HepG2 (cell line): ENCODE results near the gene CARHSP1. TPM values are rescaled to one million over a fixed set of nuclear protein-coding genes. Genes with fewer than 3 reads are reported as not detected.

Source experiments
- HMGXB3 ChIP-seq: sonication (generic); formaldehyde crosslinking; IDR thresholded peaks from 2 replicates; pipeline ENCODE4 v1.4.0; 2020; ENCODE audit warnings: missing genetic modification reagents, borderline replicate concordance
- MIXL1 ChIP-seq: IDR thresholded peaks from 2 replicates; pipeline ENCODE4 v1.6.1; 2016
- PCBP2 ChIP-seq: fragments of 200-400 bp; formaldehyde crosslinking; optimal IDR thresholded peaks from 2 replicates; pipeline ENCODE3; 2018; ENCODE audit warnings: low read length, low read depth; ENCODE audit not compliant: poor library complexity, severe bottlenecking
- PRDM10 ChIP-seq: sonication (generic); formaldehyde crosslinking; IDR thresholded peaks from 2 replicates; pipeline ENCODE4 v1.4.0; 2020; ENCODE audit warnings: low read depth, missing genetic modification reagents
- SOX5 ChIP-seq: IDR thresholded peaks from 2 replicates; pipeline ENCODE4 v1.6.1; 2016; ENCODE audit warnings: borderline replicate concordance
- ZBTB34 ChIP-seq: sonication (generic); formaldehyde crosslinking; IDR thresholded peaks from 2 replicates; pipeline ENCODE4 v1.8.0; 2022; ENCODE audit warnings: mild to moderate bottlenecking, missing genetic modification reagents
- ZBTB7B ChIP-seq: sonication (generic); formaldehyde crosslinking; IDR thresholded peaks from 2 replicates; pipeline ENCODE4 v1.4.0; 2020; ENCODE audit warnings: missing genetic modification reagents
- ZNF33A ChIP-seq: sonication (generic); formaldehyde crosslinking; IDR thresholded peaks from 2 replicates; pipeline ENCODE4 v1.5.1; 2020; ENCODE audit warnings: missing genetic modification reagents, mild to moderate bottlenecking, moderate library complexity, borderline replicate concordance
- ZNF441 ChIP-seq: sonication (generic); formaldehyde crosslinking; IDR thresholded peaks from 2 replicates; pipeline ENCODE4 v1.7.0; 2021; ENCODE audit warnings: missing genetic modification reagents, borderline replicate concordance
- ZNF687 ChIP-seq: sonication (generic); formaldehyde crosslinking; IDR thresholded peaks from 2 replicates; pipeline ENCODE4 v1.5.1; 2020; ENCODE audit warnings: mild to moderate bottlenecking, missing genetic modification reagents, moderate library complexity
- polyA plus RNA-seq, 8 experiments: library from polyadenylated mRNA; depleted of rRNA in 3 of 8; stranded (reverse) in 7 of 8; unstranded in 1 of 8; fragments of >200 nt; fragmentation: Illumina TruSeq in 4 of 8; extraction: Trizol in 4 of 8; gene quantifications; 2 replicates each; pipeline versions ENCODE4 v1.2.1 to v1.2.3, GENCODE V29; 2011 to 2016; ENCODE audit warnings: low read depth in 4 of 8, missing spikeins in 1 of 8, mixed read lengths in 1 of 8; ENCODE audit not compliant: insufficient read depth in 1 of 8
- total RNA-seq, 5 experiments: library from RNA; depleted of rRNA; stranded (reverse); fragments of >200 nt; fragmentation: Illumina TruSeq; extraction: Trizol; gene quantifications; 2 replicates each; pipeline ENCODE4 v1.2.3, GENCODE V29; 2016; ENCODE audit warnings: low read depth in 1 of 5

The CARHSP1 gene
- total and polyA plus RNA-seq, 2 of the 13 experiments (the other 11 are each of a cell fraction or from before 2014, with no cell fraction given) = 173 to 345 TPM

- TF ChIP-seq ZNF441 = peak; percentile 14; the same call in 1 of the 2 replicates
- peak; percentile 88; the same call in 1 of the 2 replicates for TF ChIP-seq ZNF33A
- TF ChIP-seq ZBTB34 (CRISPR knock-in tag) = peak; percentile 97
- peak; percentile 86 for TF ChIP-seq PRDM10 (CRISPR knock-in tag)
- TF ChIP-seq ZBTB7B (CRISPR knock-in tag) = peak; percentile 99
- peak; percentile 97 for TF ChIP-seq SOX5 (CRISPR knock-in tag)
- no peak for TF ChIP-seq PCBP2
- peak; percentile 95; the same call in 1 of the 2 replicates for TF ChIP-seq HMGXB3 (CRISPR knock-in tag)
- peak; percentile 99 for TF ChIP-seq ZNF687
- TF ChIP-seq MIXL1 (CRISPR knock-in tag) = peak; percentile 82
Measured at GRCh38 chr16:8863594-8864424, 5.0 kb downstream of the CARHSP1 start (continued).
